EL (cell line): ENCODE measurements around the gene CAB39L.

Source experiments
- DNase-seq: peaks from one replicate; pipeline ENCODE4 v3.0.0-alpha.2; 2016

CAB39L gene

DNA sequence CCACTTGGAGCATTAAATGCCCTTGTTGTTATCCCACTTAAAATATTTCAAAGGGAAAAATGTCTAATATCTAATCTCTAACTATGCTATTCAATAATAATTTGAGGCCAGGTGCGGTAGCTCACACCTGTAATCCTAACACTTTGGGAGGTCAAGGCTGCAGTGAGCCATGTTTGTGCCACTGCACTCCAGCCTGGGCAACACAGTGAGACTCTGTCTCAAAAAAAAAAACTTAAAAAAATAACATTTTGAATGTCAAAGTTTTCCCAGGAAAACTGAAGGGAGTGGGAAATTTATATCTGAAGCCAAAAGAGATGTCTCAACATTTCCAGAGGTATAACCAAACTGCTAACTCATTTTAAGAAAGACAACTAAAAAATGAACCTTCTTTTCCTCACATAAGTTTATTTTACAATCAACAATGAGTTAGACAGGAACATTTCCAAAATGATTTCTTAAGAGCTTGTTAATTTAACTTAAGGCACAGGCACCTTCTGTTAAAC, 47.9 kb downstream of the CAB39L start:
- no peak for DNase-seq

DNA sequence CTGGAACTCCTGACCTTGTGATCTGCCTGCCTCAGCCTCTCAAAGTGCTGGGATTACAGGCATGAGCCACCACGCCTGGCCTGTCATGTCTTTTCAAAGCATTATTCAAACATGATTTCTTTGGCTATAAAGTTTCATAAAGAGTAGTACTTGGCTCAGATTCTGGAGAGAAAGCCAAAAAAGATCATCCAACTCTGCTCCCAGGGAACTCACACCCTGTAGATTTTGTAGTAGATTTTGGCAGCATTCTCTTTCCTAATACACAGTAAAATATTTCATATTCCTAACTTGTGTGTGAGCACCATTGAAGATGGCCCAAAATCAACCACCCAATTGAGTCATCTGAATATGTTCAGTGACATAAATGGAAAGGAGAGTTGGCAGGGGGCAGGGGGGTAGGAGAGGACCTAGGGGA, 48.4 kb downstream of the CAB39L start:
- no peak for DNase-seq

DNA sequence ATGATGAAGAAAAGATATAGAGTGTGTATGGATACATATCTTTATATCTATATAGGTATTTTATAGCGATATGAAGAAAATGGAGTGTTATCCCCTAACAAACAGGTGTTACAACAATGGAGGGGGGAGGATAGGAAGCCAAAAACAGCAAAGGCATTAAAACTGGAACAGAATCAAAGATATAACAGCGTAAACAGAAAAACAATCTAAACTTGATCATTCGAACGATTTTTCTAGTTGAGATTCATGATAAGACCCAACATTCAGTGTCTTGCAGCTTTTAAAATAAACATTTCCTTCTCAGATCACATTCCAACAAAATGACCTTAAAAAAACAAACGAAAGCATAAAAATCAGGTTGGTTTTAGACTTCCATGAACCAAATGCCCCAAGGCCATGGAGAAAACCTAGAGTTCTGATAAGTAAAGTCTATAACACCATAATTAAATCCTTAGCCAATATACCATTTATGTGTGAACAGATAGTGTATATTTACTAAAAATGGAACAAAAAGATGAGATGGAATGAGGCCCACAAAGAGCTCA, 55.7 kb downstream of the CAB39L start:
- peak; percentile 23 for DNase-seq

DNA sequence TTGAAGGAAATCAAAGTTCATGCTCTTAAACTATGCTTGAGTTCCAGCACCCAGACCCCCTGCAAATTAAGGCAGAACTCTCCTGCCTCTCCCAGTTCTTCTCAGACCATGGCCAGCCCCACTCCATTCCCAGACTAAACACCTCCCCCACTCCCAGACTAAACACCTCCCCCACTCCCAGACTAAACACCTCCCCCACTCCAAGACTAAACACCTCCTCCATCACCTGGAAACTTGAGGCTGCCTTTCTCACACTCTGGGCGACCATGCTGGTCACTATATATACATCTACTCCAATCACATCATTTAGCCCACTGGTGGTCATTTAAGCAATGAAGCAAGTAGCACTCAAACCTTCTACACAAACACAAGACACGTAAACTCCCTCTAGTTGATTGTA, 57.2 kb downstream of the CAB39L start:
- no peak for DNase-seq

DNA sequence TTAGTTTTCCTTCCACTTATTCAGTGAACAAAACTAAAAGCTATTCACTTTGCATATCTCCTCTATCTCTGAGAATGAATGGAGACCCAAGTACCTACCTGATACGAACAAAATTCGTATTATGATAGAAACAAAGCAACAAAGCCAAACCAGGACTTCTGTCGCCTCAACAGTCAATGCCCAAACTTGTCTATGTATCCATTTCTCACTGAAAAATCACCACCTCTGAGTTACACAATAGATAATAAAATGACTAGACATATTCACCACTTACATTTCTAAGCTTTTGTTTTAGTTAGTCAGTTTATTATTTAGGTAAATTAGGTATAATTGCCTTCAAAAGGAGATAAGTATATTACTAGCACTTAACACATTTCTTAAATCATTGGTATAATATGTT, 67.7 kb downstream of the CAB39L start:
- no peak for DNase-seq

- peak; percentile 86 for DNase-seq
Measured at GRCh38 chr13:49374585-49375290, 69.1 kb downstream of the CAB39L start.

- DNase-seq, result peak; percentile 54
Measured at GRCh38 chr13:49373716-49374115, 70.1 kb downstream of the CAB39L start.

DNA sequence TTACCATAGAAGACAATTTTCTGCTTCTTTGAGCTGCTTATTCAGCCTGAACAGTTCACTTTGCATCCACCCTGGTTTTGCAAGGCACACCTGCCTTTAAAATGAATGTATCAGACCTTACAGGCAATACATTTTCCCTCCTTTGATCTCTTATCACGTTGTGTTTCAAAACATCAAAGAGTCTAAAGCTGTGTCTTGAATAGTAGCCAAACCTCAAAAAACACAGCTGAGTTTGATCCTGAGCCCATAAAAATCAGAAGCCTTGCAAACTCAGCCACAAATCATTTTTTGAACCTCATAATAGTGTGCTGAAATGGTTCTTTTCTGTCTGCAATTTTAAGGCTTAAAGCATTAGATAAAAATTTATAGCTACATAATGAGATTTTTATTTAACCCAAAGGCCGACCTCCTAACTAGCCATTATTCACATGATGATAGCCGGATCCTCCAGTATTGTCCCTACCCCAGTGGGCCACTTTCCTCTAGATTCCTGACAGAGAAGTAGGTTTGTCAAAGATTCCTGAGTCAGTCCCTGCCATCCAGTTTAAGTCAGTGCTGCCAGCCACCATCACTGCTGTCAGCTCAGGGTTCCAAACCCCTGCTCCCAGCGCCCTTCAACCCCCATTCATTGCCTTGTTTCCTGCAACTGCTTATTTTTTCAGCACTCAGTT, 71.8 kb downstream of the CAB39L start:
- DNase-seq, result no peak

- DNase-seq, result no peak
Measured at GRCh38 chr13:49370371-49370770, 73.5 kb downstream of the CAB39L start.

GRCh38 chr13:49369866-49370265, 74.0 kb downstream of the CAB39L start:
- no peak for DNase-seq

DNA sequence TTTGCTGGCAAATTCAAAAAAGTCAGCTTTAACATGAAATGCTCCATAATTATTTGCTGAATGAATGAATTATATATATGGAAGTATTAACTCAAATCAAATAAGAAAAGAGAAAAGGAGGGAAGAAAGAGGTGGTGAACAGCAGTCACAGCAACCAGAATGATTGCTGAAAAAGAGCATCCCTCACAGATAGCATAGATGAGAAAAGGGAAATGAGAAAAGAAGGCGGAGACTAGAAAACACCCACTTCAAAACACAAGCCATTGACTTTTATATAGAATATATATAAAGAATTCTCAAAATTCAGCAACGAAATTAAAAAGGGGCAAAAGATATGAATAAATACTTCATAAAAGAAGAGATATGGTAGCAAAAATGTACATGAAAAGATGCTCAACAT, 75.2 kb downstream of the CAB39L start:
- no peak for DNase-seq

GRCh38 chr13:49367640-49368422, 76.0 kb downstream of the CAB39L start:
- no peak for DNase-seq

DNA sequence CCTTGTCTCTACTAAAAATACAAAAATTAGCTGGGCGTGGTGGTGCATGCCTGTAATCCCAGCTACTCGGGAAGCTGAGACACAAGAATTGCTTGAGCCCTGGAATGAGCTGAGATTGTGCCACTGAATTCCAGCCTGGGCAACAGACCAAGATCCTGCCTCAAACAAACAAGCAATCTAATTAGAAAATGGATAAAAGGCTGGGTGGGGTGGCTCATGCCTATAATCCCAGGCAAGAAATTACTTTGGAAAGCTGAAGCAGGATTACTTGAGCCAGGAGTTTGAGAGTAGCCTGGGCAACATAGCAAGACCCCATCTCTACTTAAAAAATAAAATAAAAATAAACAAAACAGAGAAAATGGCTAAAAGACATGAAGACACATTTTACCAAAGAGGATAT, 77.0 kb downstream of the CAB39L start:
- DNase-seq, result peak; percentile 27

GRCh38 chr13:49357694-49358093, 86.2 kb downstream of the CAB39L start:
- peak; percentile 78 for DNase-seq

DNA sequence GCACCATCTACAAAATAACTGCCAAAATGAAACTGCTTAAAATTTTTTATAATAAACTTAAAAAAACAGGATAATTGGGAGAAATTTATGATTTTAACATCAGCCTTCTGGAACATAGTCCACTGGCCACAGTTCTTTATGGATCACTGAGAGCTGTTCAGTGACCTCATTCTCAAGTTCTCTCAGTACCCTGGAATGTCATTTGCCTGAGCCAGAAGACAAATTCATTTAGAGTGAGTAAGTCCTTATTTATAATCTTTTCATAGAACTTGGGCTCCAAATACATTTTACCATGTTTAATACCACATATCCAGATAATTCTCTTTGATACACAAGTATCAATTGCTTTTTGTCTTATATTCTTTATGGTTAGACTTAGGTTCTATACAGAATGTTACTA, 87.6 kb downstream of the CAB39L start:
- DNase-seq, result peak; percentile 90

DNA sequence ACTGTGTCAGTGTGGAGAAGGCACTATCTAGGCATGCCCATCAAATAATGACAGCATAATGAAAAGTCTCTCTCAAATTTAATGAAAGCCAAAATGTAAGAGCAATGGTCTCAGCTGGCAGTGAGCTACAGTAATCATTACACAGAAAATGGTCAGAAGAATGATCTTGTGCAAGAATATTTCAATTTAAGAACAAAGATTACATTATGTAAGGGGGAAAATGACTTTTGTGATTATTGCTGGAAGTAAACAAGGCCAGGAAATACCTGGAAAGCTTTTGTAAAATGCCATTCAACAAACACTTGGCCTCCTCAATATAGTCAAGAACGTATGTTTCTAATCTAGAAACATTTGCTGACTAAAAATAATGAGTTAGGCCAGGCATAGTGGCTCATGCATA, 89.1 kb downstream of the CAB39L start:
- DNase-seq, result no peak

- no peak for DNase-seq
Measured at GRCh38 chr13:49353908-49354307, 90.0 kb downstream of the CAB39L start.

- DNase-seq, result no peak
Measured at GRCh38 chr13:49351871-49352270, 92.0 kb downstream of the CAB39L start.

DNA sequence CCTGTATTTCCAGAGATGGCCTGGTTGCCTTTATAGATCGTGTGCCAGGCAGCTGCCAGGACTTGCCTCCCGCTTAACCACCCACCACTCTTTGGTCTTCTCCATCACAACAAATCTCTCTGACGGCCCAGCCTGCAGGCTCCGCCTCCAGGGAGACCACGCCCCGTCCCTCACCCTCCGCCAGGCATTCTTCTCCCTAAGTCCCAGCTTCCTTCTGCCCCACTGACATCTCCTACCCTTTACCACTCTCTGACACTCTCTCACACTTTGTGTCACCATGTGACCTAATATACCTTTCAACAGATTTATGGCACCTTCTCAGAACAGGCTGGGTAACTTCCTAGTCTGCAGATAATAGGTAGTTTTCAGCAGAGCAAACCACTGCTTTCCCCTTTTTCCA, 95.1 kb downstream of the CAB39L start:
- DNase-seq, result no peak

DNA sequence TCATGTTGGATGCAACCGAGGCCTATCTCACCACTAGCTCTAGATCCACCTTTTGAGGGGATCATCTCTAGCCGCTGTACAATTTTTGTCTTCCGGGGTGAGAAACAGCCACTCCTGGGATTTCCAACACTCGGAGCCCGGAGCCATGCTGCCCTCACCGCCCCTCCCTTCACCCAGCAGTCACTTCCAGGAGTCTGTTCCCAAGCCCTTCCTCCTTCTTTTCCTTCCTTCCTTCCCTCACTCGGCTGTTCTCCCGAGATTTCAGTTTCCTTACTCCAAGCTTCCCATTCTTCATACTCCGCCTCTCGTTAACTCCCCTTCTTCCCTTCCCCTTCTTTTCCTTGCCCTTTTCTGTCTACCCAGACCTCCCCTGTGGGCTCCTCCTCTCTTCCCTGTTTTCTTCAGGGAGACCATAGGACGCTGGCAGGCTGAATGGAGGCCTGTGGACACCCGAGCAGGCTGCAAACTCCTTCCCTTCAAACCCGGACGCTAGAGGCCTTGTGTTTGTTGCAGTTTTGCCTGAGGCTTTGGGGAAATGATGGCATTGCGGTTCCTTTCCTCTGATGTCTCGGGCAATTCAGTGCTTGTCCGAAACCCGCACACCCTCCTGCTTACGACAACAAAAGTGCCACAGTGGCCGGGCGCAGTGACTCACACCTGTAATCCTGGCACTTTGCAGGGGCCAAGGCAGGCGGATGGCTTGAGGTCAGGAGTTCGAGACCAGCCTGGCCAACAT, 96.0 kb downstream of the CAB39L start:
- DNase-seq, result no peak

GRCh38 chr13:49346460-49346859, 97.4 kb downstream of the CAB39L start:
- DNase-seq, result no peak

GRCh38 chr13:49343731-49344130, 100.1 kb downstream of the CAB39L start:
- DNase-seq, result no peak

DNA sequence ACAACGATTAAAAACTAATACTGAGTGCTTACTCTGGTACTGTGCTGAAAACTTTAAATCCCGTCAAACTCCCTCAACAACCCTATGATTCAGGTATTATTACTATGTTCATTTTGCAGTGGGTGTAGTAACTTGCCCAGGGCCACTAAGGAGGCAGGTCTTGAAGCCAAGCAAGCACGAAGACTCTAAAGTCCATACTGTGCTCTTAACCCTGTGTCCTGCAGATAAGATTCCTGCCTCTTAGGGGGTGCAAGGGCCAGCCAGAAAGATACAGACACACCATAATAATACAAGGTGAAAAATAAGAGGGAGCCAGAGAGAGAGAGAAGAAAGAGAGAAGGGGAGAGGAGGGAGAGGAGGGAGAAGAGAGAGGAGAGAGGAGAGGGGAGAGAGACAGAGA, 100.6 kb downstream of the CAB39L start:
- no peak for DNase-seq
